ENCODE data around the gene NCOA5. TPM values are rescaled to one million over a fixed set of nuclear protein-coding genes. Genes with fewer than 3 reads are reported as not detected.

NCOA5 gene
- total RNA-seq, 1 experiment from 2014 or later: 16.5 TPM

- Mint-ChIP-seq H3K9me3 (no peaks in the 10 kb centered on the region), H3K36me3 (no peaks in the 10 kb centered on the region), H3K27ac (no peak overlapping the region), H3K4me1 (no peaks in the 10 kb centered on the region), H3K4me3 (no peak overlapping the region), H3K27me3 (ENCODE audit: low read depth) (peaks cover 56% of the 10 kb centered on the region)
- CTCF ChIA-PET: interaction anchor here (1.4 kb wide), 1 partner anchor 98 kb away, joined by 4 read pairs; no protein-coding TSS in a partner anchor
- TF ChIP-seq MYBL2 (CRISPR knock-in tag; IDR thresholded peaks at IDR 0.05): no peak
- no peak for TF ChIP-seq CREB1 (CRISPR knock-in tag; IDR thresholded peaks at IDR 0.05)
- no peak for TF ChIP-seq TCF7 (CRISPR knock-in tag; IDR thresholded peaks at IDR 0.05; ENCODE audit: low read depth)
- no peak for TF ChIP-seq PRDM15 (CRISPR knock-in tag; IDR thresholded peaks at IDR 0.05)
- no peak for TF ChIP-seq NFYB (CRISPR knock-in tag; conservative IDR thresholded peaks at IDR 0.05; ENCODE audit: low read depth)
- TF ChIP-seq NR1H2 (CRISPR knock-in tag; IDR thresholded peaks at IDR 0.05): no peak
- no peak for TF ChIP-seq NFE2L1 (CRISPR knock-in tag; IDR thresholded peaks at IDR 0.05)
- no peak for TF ChIP-seq USF2 (CRISPR knock-in tag; IDR thresholded peaks at IDR 0.05)
- TF ChIP-seq E2F1 (CRISPR knock-in tag; IDR thresholded peaks at IDR 0.05): no peak
- TF ChIP-seq ETV6 (CRISPR knock-in tag; IDR thresholded peaks at IDR 0.05): no peak
- no peak for TF ChIP-seq SMAD4 (CRISPR knock-in tag; IDR thresholded peaks at IDR 0.05)
- TF ChIP-seq GABPB1 (CRISPR knock-in tag; IDR thresholded peaks at IDR 0.05): no peak
- TF ChIP-seq ZNF532 (CRISPR knock-in tag; IDR thresholded peaks at IDR 0.05; ENCODE audit: borderline replicate concordance): no peak
- TF ChIP-seq HMGA2 (CRISPR knock-in tag; IDR thresholded peaks at IDR 0.05): no peak
- DNase-seq (ENCODE audit: low spot score): no peak
- POLR2A ChIA-PET: no interaction called here
- no peak for ATAC-seq
These were observed 22.1 kb upstream of the NCOA5 start for GRCh38 chr20:46111836-46112212.

- H3K27me3 Mint-ChIP-seq (ENCODE audit: low read depth): peaks cover 50% of the 10 kb centered on the region
- H3K9me3 Mint-ChIP-seq: no peaks in the 10 kb centered on the region
- ATAC-seq (no peak), DNase-seq (ENCODE audit: low spot score) (no peak)
- H3K36me3 Mint-ChIP-seq: no peaks in the 10 kb centered on the region
- H3K4me1 Mint-ChIP-seq: no peaks in the 10 kb centered on the region
- H3K4me3 Mint-ChIP-seq: no peak overlapping the region
- ChIA-PET CTCF (no interaction called here), POLR2A (no interaction called here)
- no peak overlapping the region for H3K27ac Mint-ChIP-seq
- TF ChIP-seq ZNF416 (CRISPR knock-in tag; IDR thresholded peaks at IDR 0.05) (no peak), PREB (CRISPR knock-in tag; IDR thresholded peaks at IDR 0.05; ENCODE audit: borderline replicate concordance) (no peak), NFE2L1 (CRISPR knock-in tag; IDR thresholded peaks at IDR 0.05) (no peak), ZNF671 (CRISPR knock-in tag; IDR thresholded peaks at IDR 0.05) (no peak), RELA (CRISPR knock-in tag; IDR thresholded peaks at IDR 0.05; ENCODE audit: borderline replicate concordance) (no peak), MLX (CRISPR knock-in tag; IDR thresholded peaks at IDR 0.05) (no peak), E2F1 (CRISPR knock-in tag; IDR thresholded peaks at IDR 0.05) (no peak), TEAD1 (CRISPR knock-in tag; IDR thresholded peaks at IDR 0.05) (no peak)
These were observed 21.5 kb upstream of the NCOA5 start for GRCh38 chr20:46111028-46111835.
